Esophagus (tissue), 2 donors: ENCODE results near the gene GNLY. TPM values are rescaled to one million over a fixed set of nuclear protein-coding genes. Genes with fewer than 3 reads are reported as not detected.
"Not testable (repeated sequence)": the region's sequence is repeated elsewhere in the genome, so short reads cannot be mapped to it uniquely, and the experiment has no call there.

Experiments used
- H3K27ac ChIP-seq, 2 donors: one replicate each; pipeline ENCODE4 v1.5.1; 2013; ENCODE audit warnings: low read depth in 2 of 2, mild to moderate bottlenecking in 2 of 2, inconsistent platforms in 1 of 2, low read length in 1 of 2, moderate library complexity in 1 of 2
- H3K27me3 ChIP-seq, 2 donors: one replicate each; pipeline ENCODE4 v1.6.1; 2013; ENCODE audit warnings: low read length in 2 of 2, control low read depth in 1 of 2, mild to moderate bottlenecking in 1 of 2; ENCODE audit not compliant: insufficient read depth in 2 of 2, control insufficient read depth in 1 of 2
- H3K36me3 ChIP-seq, 2 donors: one replicate each; pipeline ENCODE4 v1.6.1; 2013; ENCODE audit warnings: low read length in 1 of 2; ENCODE audit not compliant: control insufficient read depth in 2 of 2, insufficient read depth in 2 of 2
- H3K4me1 ChIP-seq, 2 donors: one replicate each; pipeline ENCODE4 v1.6.1; 2013; ENCODE audit warnings: low read length in 1 of 2; ENCODE audit not compliant: control insufficient read depth in 2 of 2, insufficient read depth in 2 of 2
- H3K4me3 ChIP-seq, 2 donors: one replicate each; pipeline ENCODE4 v1.5.1; 2013; ENCODE audit warnings: low read length in 2 of 2, mild to moderate bottlenecking in 2 of 2, low read depth in 1 of 2, moderate library complexity in 1 of 2
- H3K9me3 ChIP-seq, 2 donors: one replicate each; pipeline ENCODE4 v1.6.1; 2013; ENCODE audit warnings: mild to moderate bottlenecking in 2 of 2, low read depth in 1 of 2, low read length in 1 of 2, moderate library complexity in 1 of 2; ENCODE audit not compliant: control insufficient read depth in 2 of 2, insufficient read depth in 1 of 2
- WGBS, 2 donors: extraction: QIAGEN DNeasy Blood & Tissue Kit; methylation state at CpG; one replicate each; pipeline ENCODE4 v1.1.7; 2013; 5-methylcytosine and 5-hydroxymethylcytosine counted together
- polyA plus RNA-seq, 2 donors: library from polyadenylated mRNA; stranded (reverse); fragments of 200-250 nt; gene quantifications; one replicate each; pipeline ENCODE4 v1.2.3, GENCODE V29; 2013
- donor health status: healthy with polysubstance abuse.
- donor health status: Bipolar disorder and iron deficiency.

GNLY gene
- polyA plus RNA-seq, 2 donors = 1.2 to 1.7 TPM

DNA sequence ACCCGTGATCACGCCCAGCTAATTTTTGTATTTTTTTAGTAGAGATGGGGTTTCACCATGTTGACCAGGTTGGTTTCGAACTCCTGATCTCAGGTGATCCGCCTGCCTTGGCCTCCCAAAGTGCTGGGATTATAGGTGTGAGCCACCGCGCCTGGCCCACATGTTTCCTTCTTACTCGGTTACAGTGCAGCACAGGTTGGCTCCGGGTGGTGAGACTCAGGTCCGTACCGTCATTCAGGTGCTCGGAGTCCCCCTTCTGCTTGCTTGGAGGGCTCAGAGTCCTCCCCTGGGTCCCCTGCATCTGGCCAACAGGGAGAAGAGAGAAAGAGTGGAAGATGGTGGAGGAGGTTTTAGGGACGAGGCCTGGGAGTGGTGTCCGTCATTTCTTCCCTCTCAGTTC lies 23.7 kb upstream of the GNLY start:
- not testable (repeated sequence) for H3K27ac ChIP-seq, H3K9me3 ChIP-seq, H3K4me3 ChIP-seq, H3K36me3 ChIP-seq, H3K27me3 ChIP-seq, H3K4me1 ChIP-seq
- WGBS, 2 donors = 87 to 92% methylated on average over 13 of the region's 13 CpGs

DNA sequence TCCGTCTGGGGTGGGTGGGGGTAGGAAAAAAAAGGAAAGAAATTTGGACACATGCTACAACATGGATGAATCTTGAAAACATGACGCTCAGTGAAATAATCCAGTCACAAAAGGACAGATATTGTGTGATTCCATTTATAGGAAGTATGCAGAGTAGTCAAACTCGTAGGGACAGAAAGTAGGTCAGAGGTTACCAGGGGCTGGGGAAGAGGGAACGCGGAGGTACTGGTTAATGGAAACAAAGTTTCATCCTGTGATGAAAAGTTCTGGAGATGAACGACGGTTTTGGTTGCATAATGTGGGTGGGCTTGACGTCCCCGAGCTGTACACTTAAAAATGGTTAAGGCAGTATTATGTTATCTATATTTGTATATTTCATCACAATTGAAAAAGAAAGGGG lies 21.7 kb upstream of the GNLY start:
- Histone ChIP-seq H3K27ac (no peak overlapping the region), H3K4me3 (no peak overlapping the region), H3K27me3 (no peaks in the 10 kb centered on the region), H3K4me1 (no peaks in the 10 kb centered on the region), H3K9me3 (no peaks in the 10 kb centered on the region), H3K36me3 (no peaks in the 10 kb centered on the region)
- 72 to 73% methylated on average over 9 of the region's 9 CpGs for WGBS, 2 donors

DNA sequence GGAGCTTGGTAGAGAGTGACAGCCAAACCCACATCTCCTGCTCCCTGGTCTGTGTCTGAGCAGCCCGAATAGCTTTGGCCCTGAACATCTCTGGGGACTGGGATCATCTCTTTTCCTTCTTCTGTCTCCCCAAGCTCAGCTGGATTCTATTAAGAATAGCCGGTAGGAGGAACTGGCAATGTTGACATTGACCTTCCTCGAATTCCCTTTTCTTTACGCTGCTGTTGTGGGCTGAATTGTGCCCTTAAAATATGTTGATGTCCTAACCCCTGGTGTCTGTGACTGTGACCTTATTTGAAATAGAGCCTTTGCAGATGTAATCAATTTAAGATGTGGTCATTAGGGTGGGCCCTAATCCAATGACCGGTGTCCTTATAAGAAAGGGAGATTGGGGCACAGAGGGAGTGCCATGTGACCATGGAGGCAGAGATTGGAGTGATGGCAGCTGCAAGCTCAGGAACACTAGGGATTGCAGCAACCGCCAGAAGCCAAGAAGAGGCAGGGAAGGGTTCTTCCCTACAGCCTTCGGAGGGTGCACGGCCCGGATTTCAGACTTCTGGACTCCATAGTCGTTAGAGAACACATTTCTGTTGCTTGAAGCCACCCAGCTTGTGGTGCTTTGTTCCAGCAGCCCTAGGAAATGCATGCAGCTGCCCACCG lies 20.3 kb upstream of the GNLY start:
- Histone ChIP-seq H3K27ac (no peak overlapping the region), H3K27me3 (no peaks in the 10 kb centered on the region), H3K4me1 (no peaks in the 10 kb centered on the region), H3K4me3 (no peak overlapping the region), H3K36me3 (no peaks in the 10 kb centered on the region), H3K9me3 (no peaks in the 10 kb centered on the region)
- WGBS, 2 donors = 81 to 85% methylated on average over 11 of the region's 11 CpGs

- no peak overlapping the region for H3K4me3 ChIP-seq
- no peaks in the 10 kb centered on the region for H3K36me3 ChIP-seq
- H3K27ac ChIP-seq = no peak overlapping the region
- 85 to 87% methylated on average over 2 of the region's 2 CpGs for WGBS, 2 donors
- H3K9me3 ChIP-seq = no peaks in the 10 kb centered on the region
- H3K4me1 ChIP-seq = peaks cover 0 to 2% of the 10 kb centered on the region in 2 donors
- H3K27me3 ChIP-seq = no peaks in the 10 kb centered on the region
Observed at GRCh38 chr2:85674417-85674816, 19.7 kb upstream of the GNLY start.

DNA sequence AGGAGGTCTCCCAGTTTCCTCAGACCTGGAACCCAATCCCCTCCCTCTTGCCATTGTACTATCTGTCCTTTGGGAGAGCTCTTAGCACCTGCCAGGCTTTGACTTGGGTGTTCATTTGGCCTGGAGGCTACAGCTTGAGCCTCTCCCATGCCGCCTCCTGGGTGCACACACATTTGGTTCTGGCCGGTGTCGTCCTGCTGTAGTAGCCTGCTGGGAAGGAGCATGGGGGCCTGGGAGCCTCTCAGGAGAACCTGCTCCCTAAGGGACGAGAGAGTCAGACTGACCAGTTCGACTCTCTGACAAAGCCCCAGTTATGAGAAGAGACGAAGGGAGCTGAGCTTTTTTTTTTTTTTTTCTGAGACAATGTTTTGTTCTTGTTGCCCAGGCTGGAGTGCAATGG lies 18.7 kb upstream of the GNLY start:
- H3K4me1 ChIP-seq = peaks cover 0 to 2% of the 10 kb centered on the region in 2 donors
- 87 to 91% methylated on average over 6 of the region's 6 CpGs for WGBS, 2 donors
- no peaks in the 10 kb centered on the region for H3K27me3 ChIP-seq
- H3K36me3 ChIP-seq = no peaks in the 10 kb centered on the region
- no peak overlapping the region for H3K4me3 ChIP-seq
- no peaks in the 10 kb centered on the region for H3K9me3 ChIP-seq
- no peak overlapping the region for H3K27ac ChIP-seq

DNA sequence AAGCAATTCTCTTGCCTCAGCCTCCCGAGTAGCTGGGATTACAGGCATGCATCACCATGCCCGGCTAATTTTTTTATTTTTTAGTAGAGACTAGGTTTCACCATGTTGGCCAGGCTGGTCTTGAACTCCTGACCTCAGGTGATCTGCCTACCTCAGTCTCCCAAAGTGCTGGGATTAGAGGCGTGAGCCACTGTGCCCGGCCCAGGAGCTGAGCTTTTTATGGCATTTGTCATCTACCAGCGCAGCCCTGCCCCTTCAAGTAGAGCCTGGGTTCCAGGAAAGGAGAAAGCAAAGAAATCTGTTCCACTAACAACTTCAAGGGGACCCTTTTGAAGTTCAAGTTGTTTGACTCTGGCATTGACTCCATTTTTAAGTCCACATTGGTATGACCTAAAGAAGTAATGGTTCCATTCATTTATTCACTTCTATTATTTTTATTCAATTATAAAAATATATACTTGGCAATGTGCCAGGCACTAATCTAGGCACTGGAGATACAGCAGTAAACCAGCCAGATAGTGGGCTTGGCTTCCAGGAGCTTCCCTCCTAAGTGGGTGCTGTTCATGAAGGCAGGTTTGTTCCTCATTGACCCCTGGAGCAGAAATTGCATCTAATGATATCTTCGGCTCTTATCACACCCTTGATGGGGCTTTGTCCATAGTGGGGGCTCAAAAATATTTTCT lies 18.2 kb upstream of the GNLY start:
- Histone ChIP-seq H3K4me1 (peaks cover 0 to 2% of the 10 kb centered on the region in 2 donors), H3K36me3 (no peaks in the 10 kb centered on the region), H3K27ac (no peak overlapping the region), H3K27me3 (no peaks in the 10 kb centered on the region), H3K4me3 (no peak overlapping the region), H3K9me3 (no peaks in the 10 kb centered on the region)
- 78 to 82% methylated on average over 6 of the region's 6 CpGs for WGBS, 2 donors

DNA sequence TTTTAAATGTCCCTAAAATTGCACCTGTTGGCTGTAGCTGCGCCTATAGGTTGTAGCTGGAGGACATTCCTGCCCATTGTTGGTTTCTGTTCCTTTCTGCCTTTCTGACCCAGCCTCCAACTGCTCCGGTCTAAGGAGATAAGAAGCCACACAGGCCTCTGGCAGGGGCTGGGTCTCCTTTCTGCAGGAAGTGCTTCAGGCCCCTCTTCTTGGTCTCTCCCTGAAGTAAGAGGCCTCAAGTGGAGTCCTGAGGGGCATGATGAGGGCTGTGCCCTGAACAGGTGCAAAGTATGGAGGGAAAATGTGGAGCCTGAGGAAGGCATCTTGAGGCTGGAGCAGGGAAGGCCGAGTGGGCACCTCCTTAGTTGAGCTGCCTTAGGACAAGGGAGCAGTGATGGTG lies 15.8 kb upstream of the GNLY start:
- H3K27ac ChIP-seq = no peak overlapping the region
- H3K27me3 ChIP-seq = no peaks in the 10 kb centered on the region
- H3K4me3 ChIP-seq = no peak overlapping the region
- 71 to 79% methylated on average over 3 of the region's 3 CpGs for WGBS, 2 donors
- peaks cover 0 to 2% of the 10 kb centered on the region in 2 donors for H3K4me1 ChIP-seq
- no peaks in the 10 kb centered on the region for H3K9me3 ChIP-seq
- H3K36me3 ChIP-seq = no peaks in the 10 kb centered on the region

- WGBS, 2 donors = 18 to 19% methylated on average over 23 to 25 of the region's 25 CpGs
- H3K4me1 ChIP-seq = peaks cover 0 to 2% of the 10 kb centered on the region in 2 donors
- H3K9me3 ChIP-seq = no peaks in the 10 kb centered on the region
- no peak overlapping the region for H3K4me3 ChIP-seq
- no peaks in the 10 kb centered on the region for H3K36me3 ChIP-seq
- no peaks in the 10 kb centered on the region for H3K27me3 ChIP-seq
- no peak overlapping the region for H3K27ac ChIP-seq
Observed at GRCh38 chr2:85678794-85679672, 15.1 kb upstream of the GNLY start.

GRCh38 chr2:85680707-85681371 lies 13.3 kb upstream of the GNLY start:
- WGBS, 2 donors = 77 to 80% methylated on average over 2 of the region's 2 CpGs
- Histone ChIP-seq H3K27ac (no peak overlapping the region), H3K36me3 (no peaks in the 10 kb centered on the region), H3K27me3 (no peaks in the 10 kb centered on the region), H3K4me3 (no peak overlapping the region), H3K4me1 (peaks cover 0 to 2% of the 10 kb centered on the region in 2 donors), H3K9me3 (no peaks in the 10 kb centered on the region)
